22Rv1 (cell line): Measurements from ENCODE around the gene AP5B1.

Source experiments
- CTCF ChIP-seq: fragments of 450-650 bp; IDR thresholded peaks from 2 replicates; pipeline ENCODE4 v1.5.1; 2017; ENCODE audit warnings: mild to moderate bottlenecking
- ZFX ChIP-seq: fragments of 450-650 bp; IDR thresholded peaks from 2 replicates; pipeline ENCODE4 v1.6.1; 2017; ENCODE audit warnings: antibody characterized with exemption, borderline replicate concordance

- TF ChIP-seq CTCF (no peak), ZFX (no peak)
Measured at GRCh38 chr11:65778901-65779668, 1.7 kb downstream of the AP5B1 start.
